HG03521 (cell line): ENCODE measurements around the gene EDAR.

Experiments used
- ATAC-seq: cut with Tn5 transposase; IDR thresholded peaks from one replicate; pipeline ENCODE4 v1.9.1; 2021; ENCODE audit warnings: mild to moderate bottlenecking, moderate library complexity; ENCODE audit not compliant: unreplicated experiment

The EDAR gene

GRCh38 chr2:108926561-108927380, 62.2 kb downstream of the EDAR start:
- no peak for ATAC-seq

- no peak for ATAC-seq
Observed at GRCh38 chr2:108925735-108926134, 63.3 kb downstream of the EDAR start.

- no peak for ATAC-seq
Observed at GRCh38 chr2:108925286-108925685, 63.7 kb downstream of the EDAR start.

- no peak for ATAC-seq
Observed at GRCh38 chr2:108924580-108925251, 64.3 kb downstream of the EDAR start.

GRCh38 chr2:108923736-108924579, 65.1 kb downstream of the EDAR start:
- ATAC-seq: no peak

DNA sequence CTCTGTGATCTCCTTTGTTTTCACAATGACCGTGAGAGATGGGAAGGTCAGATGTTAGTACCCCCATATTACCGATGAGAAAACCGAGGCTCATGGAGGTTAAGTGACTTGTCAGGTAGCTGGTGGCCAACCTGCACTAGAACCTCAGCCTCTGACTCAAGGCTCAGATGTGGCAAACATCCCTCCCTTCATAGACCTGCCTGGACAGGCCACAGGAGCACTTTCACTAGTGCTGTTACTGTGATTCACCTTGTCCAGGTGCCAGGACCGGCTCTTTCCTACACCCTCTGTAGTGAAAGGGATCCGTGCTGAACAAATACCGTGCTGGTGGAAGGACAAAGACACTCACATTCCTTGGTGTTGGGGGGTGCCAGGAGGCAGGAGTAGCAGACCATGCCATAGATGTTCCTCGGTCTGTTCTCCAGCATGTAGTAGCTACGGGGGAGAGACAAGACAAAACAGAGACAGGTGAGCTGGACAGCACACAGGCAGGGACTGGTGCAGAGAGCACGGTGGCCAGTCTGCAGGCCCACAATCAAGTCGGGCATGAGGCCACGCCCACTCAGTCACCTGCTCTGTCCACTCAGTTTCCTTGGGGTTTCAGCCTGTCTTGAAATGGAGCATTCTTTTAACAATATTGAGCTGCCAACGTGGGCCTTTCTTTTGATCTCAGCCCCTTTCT, 65.9 kb downstream of the EDAR start:
- no peak for ATAC-seq

DNA sequence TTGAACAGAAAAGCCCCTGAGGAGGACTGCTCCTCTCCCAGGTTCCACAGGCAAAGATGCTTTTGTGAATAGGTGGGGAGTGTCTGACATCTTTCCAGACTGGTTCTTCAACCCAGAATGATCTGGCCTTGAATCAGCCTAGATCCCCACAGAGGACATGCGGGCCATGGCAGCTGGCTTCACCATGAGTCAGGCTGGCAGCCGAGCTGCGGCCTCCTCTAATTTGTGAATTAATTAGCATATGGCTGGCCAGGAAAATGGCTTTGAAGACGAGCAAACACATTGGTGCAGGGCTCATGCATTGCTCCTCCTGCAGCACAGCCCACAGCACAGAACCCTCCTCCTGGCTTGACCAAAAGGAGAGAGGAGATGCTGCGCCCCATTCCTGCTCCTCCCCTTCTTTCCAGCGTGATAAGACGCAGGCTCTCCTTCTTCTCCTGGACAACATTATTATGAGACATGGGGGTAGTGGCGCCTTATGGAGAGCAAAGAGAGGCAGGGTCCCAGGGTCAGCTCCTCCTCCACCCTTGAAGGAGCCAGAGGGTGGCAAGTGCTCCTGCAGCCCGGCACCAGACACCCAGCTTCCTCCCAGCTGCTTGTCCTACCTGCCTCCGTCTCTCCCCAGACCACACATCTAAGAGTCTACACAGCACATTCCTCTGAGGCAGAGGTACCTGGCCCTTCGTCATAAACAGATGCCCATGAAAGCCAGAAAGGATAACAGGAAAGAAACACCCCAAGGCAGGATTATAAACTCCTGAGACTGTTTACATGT, 66.7 kb downstream of the EDAR start:
- ATAC-seq: no peak

DNA sequence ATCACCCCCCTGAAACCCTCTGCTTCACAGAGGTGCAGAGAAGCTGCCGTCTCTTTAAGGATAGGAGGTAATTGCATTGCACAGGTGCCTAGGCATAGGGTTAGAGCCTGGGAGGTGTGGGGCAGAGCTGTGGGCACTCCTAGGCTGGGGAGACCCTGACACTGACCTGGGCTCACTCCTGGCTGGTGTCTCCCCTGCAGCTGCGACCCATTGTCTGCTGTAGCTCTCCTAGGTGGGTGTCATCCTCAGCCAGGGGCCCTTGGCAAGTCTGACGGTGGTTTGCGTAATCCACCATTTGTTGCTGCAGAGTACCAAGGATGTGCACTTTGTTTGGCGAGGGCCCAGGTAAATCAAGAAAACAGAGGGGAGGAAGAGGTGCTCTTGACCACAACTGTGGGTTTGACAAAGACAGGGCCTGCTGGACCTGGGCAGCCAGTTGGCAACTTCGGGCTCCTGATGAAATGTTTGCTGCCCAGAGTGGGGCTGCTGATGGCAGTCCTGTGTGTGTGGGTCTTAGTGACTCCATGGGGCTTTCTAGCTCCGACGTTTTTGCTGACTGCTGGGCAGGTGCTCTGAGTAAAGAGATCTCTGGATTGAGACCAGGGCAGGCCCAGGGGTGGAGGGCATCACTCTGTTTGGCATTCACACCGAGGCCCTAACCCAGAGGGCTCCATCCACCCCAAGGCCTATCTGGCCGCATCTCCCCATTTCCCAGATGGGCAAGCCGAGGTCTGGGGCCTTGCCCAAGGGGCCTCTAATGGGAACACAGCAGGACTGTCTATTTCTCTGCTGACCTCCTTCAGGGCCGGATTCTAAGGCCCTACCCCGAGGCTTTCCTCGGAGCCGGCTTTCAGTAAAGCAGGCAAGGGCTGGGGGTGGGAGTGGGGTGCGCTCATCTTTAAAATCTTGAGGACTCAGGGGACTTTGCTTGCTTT, 67.7 kb downstream of the EDAR start:
- ATAC-seq: no peak

DNA sequence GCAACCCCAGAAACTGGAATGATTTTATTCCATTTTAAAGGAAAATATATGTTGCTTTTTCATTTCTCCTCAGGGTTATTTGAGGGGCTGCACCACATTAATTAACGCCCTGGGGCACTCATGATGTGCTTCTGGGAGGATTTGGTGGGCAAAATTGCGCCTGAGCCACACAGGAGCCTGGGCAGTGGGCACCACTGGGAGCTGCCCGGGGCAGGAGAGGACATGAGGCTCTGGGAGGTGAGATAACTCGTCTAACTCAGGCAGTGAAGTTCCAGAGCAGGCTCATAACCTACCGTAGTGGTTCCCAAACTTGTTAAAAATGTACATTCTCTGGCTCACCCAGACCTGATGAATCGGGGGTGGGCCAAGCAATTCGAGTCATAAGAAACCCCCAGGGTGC, 68.3 kb downstream of the EDAR start:
- no peak for ATAC-seq

DNA sequence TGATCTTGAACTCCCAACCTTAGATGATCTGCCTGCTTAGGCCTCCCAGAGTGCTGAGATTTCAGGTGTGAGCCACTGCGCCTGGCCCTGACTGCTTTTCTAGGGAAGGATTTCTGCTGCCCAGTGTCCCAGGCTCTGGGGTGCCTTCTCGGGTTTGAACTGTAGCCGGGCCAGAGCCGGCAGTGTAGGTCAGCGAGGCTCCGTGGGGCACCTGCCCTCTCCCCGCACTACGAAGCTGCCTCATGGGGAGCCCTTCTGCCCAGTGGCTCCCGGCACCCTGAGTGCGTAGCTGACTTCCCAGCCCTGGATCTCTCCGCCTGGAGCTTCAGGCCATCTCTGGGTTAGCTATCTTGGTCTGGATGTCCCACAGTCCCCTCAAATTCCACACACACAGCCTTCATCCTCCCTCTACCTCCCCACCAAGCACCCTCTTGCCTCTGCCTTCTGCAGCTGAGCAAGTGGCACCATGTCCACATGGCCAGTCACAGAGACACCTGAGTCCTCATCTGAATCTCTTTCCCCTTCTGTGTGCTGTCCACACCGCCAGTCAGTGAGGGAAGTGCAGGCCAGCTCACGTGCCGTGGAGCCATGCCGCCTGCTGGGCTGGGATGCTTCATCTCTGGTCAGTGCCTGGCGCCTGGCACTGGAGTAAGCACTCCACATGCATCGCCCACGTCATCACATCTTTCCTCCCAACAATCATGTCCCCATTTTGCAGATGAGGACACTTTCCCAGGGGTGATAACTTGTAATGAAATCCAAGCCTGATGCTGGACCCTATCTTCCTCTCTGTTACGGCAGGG, 69.2 kb downstream of the EDAR start:
- ATAC-seq: no peak

DNA sequence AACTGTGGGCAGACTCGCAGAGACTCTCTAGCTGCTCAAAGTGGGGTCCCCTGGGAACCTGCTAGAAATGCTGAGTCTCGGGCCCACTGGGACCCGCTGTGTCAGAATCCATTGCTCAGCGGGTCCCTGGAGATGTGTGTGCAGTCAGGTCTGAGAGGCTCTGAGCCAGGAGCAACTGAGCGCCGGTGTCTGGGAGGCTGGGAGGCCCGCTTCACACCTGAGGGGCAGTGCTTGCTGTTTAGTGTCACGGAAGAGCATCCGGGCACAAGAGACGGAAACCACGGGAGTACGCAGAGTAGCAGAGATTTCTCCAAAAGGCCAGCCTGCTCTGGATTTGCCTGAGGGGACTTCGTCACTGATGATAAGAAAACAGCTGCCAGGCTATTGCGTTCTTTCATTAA, 70.1 kb downstream of the EDAR start:
- ATAC-seq: no peak

- ATAC-seq: no peak
Observed at GRCh38 chr2:108918156-108918874, 70.7 kb downstream of the EDAR start.

DNA sequence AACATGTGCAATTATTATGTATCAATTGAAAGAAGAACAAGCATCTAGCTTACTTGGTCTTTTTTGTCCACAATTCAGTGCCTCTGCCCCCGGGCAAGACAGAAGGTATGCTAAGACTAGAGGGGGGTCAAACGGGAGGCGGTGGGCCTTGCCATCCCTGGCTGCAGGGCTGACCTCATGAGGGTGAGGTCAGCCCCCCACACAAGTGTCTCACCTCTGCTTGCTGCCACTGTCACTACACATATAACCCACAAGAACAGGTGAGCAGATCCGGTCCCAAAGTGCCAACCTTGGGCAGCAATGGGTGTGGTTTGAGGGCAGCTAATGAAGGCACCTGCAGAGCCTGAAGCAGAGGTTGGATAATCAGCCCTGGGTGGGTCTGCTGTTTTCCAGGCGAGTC, 71.5 kb downstream of the EDAR start:
- no peak for ATAC-seq

- no peak for ATAC-seq
Observed at GRCh38 chr2:108916796-108917421, 72.1 kb downstream of the EDAR start.

DNA sequence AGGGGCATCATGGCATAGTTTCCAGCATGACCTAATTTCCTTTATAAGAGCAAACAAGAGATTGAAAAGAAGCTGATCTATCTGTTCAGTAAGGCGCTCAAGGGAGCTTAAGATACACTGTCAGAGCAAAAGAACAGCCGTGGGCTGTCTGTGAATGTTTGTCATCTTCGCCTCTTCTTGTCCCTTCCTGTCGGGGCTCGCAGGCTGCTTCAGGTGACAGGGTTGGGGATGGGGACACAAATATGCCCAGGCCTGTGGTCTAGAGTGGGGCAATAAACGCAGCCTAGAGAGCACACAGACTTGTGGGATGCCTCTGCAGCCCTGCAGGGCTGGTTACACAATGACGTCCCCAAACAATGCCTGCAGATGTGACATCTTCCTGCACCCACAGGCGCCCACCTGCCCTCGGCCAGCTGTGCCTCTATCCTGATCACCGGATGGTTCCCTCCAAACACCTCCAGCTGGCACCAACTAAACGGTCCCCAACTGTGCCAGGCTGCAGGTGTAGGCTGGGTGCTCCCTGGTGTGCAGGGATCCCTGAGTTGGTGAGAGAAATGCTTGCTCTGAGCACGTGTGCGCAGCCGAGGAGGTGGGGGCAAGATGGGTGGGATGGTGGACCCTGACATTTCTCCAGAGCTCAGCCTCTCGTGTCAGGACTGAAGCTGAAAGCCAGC, 72.8 kb downstream of the EDAR start:
- ATAC-seq: no peak

DNA sequence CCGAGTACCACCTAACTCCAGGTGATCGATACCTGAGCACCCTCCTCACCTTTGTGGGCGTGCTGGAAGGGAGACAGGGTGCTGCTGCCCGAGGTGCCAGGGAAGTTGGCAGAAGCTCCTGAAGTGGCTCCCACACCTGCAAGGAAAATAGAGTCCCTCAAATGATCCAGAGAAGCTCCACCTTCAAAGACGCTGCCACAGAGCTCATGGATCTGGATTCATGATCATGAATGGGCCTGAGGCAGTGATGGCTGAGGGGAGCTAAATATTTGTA, 76.5 kb downstream of the EDAR start:
- no peak for ATAC-seq
